ENCODE measurements around the gene EIF2AK2.

The EIF2AK2 gene

GRCh38 chr2:37110306-37111212 is 46.2 kb downstream of the EIF2AK2 start:
- DNase-seq (ENCODE audit: low read depth, low spot score): no peak
- H3K4me3 ChIP-seq (ENCODE audit: low read length): no peak overlapping the region

DNA sequence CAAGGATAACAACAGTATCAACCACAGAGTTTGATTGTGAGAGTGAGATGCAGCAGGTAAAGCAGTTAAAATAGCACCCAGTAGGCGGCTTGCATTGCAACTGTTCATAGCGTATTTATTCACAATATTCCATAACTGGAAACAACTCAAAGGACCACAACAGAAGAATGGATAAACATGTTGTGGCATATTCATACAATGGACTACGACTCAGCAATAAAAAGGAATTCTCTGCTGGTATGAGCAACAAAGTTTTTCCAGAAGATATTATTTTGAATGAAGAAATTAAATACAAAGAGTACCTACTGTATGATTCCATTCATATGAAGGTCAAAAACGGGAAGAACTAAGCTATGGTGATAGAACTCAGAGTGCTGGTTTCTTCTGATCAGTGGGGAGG is 47.3 kb downstream of the EIF2AK2 start:
- no peak for DNase-seq (ENCODE audit: low read depth, low spot score)

GRCh38 chr2:37105150-37105549 is 51.6 kb downstream of the EIF2AK2 start:
- no peak for DNase-seq (ENCODE audit: low read depth, low spot score)
- H3K4me3 ChIP-seq (ENCODE audit: low read length): no peak overlapping the region

More for the DNA sequence above, 47.3 kb downstream of the EIF2AK2 start:
- no peak overlapping the region for H3K4me3 ChIP-seq (ENCODE audit: low read length)

DNA sequence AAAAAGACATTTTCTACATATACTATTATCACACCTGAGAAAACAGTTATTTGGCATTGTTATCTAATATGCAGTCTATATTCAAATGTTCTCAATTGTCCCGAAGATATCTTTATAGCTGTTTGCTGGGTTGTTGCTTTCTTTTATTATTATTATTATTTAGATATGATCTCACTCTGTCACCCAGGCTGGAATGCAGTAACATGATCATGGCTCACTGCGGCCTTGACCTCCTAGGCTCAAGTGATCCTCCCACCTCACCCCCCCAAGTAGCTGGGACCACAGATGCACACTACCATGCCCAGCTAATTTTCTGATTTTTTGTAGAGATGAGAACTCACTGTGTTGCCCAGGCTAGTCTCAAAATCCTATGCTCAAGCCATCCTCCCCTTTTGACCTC is 52.6 kb downstream of the EIF2AK2 start:
- no peak overlapping the region for H3K4me3 ChIP-seq (ENCODE audit: low read length)
- no peak for DNase-seq (ENCODE audit: low read depth, low spot score)

DNA sequence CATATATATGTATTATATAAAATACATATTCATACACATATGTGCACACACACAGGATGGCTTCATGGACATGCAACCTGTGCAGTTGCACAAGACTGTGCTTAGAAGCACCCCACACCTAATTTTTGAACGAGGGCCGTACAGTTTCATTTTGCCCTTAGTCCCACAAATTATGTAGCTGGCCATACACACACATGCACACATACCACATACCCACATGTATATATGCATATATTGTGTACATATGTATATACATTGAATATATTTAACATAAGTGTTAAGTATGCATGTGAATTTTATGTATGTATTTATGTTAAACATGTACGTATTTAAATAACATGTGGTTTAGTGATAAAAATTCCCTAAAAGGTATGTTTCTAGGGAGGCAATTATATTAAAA is 54.2 kb downstream of the EIF2AK2 start:
- DNase-seq (ENCODE audit: low read depth, low spot score): no peak
- H3K4me3 ChIP-seq (ENCODE audit: low read length): no peak overlapping the region

- no peak for DNase-seq (ENCODE audit: low read depth, low spot score)
- H3K4me3 ChIP-seq (ENCODE audit: low read length): no peak overlapping the region
These were observed 56.7 kb downstream of the EIF2AK2 start for GRCh38 chr2:37100054-37100453.

- H3K4me3 ChIP-seq (ENCODE audit: low read length): no peak overlapping the region
- no peak for DNase-seq (ENCODE audit: low read depth, low spot score)
These were observed 58.2 kb downstream of the EIF2AK2 start for GRCh38 chr2:37098416-37099118.

DNA sequence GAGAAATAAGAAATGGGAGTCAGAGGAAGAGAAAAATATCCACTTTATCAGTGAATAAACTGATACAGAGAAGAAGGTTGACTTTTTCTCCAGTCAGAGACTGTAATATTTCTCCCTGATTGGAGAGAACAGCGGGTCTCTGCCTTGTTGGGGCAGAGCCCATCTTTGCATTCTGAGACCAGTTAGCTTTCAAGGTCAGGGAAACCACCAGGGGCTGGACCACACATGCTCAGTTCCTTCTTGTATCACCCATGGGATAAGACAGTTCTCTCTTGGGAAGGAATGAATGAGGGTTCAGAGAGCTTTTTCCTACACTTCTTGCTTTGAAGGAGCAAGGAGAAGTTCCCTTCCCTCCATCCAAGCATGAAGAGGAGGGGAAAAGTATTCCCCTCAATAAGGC is 60.2 kb downstream of the EIF2AK2 start:
- no peak for DNase-seq (ENCODE audit: low read depth, low spot score)
- H3K4me3 ChIP-seq (ENCODE audit: low read length): no peak overlapping the region

DNA sequence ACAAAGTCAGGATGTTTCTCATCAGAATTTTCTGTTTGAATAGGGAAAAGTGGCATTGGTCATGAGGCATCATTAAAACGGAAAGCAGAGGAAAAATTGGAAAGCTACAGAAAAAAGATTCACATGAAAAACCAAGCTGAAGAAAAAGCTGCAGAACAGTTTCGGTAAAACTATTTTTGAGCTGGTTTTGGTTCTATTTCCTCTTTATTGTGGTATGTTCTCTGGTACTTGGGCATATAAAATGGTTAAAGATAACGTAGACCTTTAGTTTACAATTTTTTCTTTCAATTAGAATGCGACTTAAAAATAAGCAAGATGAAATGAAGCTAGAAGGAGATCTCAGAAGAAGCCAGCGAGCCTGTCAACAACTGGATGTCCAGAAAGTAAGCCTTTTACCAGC is 64.9 kb downstream of the EIF2AK2 start:
- no peak overlapping the region for H3K4me3 ChIP-seq (ENCODE audit: low read length)
- DNase-seq (ENCODE audit: low read depth, low spot score): no peak

GRCh38 chr2:37090019-37090477 is 66.7 kb downstream of the EIF2AK2 start:
- H3K4me3 ChIP-seq (ENCODE audit: low read length): no peak overlapping the region
- DNase-seq (ENCODE audit: low read depth, low spot score): no peak

GRCh38 chr2:37085731-37086147 is 71.0 kb downstream of the EIF2AK2 start:
- DNase-seq (ENCODE audit: low read depth, low spot score): no peak
- H3K4me3 ChIP-seq (ENCODE audit: low read length): no peak overlapping the region

GRCh38 chr2:37084797-37085196 is 72.0 kb downstream of the EIF2AK2 start:
- H3K4me3 ChIP-seq (ENCODE audit: low read length): peak overlapping the region; percentile 89
- DNase-seq (ENCODE audit: low read depth, low spot score): no peak

DNA sequence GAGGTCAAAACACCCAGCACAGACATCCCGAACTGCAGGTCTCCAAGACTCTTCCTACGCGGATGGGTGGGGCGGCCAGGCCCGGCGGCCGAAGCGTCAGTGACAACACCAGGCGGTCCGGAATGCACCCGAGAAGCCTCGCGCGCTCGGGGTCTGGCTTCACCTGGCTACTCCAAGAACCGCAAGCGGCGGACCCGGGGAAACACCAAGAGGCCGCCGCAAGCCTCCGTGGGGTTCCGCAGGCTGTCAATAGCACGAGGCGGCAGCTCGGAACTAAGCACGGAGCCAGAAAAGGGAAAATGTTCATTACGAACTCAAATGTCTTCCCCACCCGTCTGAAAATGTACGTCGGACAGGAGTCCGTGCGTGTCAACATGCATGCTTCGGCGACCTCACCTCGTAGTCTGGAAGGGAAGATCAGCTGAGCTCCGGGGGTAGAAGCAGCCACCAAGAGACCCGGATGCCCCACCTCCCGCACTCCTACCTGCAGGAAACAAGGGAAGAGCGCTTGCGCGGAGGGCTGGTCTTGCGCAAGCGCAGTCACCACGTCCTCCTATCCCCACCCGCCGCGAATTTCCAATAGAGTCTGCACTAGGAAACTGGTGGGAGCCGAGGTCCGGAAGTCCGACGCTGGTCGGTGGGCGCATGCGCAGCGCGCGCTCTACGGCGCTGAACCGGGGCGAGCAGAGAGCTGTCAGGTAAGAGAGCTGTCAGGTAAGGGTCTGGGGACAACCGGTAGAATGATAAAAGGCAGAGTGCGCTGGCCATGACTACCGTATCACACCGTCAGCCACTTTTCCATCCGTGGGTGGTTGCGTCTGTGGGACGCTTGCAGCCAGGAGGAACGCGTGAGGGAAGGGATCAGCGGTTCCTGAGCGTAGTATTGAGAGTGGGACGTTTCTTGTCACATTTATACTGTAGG is 72.6 kb downstream of the EIF2AK2 start, which contains the start of the genes GPATCH11 and HEATR5B:
TSS of gene GPATCH11 (plus strand) at position 646 of the 922 bp plus-strand sequence. CDS start 3,864 bp downstream, outside the sequence.
TSS of gene HEATR5B (minus strand) at position 500 of the 922 bp plus-strand sequence. CDS start 958 bp downstream, outside the sequence.
- peak; percentile 90 for DNase-seq (ENCODE audit: low read depth, low spot score)
- peak within 1 kb of the TSS; percentile 89 for H3K4me3 ChIP-seq (ENCODE audit: low read length)

GRCh38 chr2:37080689-37081088 is 76.1 kb downstream of the EIF2AK2 start:
- DNase-seq (ENCODE audit: low read depth, low spot score): no peak
- H3K4me3 ChIP-seq (ENCODE audit: low read length): no peak overlapping the region

GRCh38 chr2:37080266-37080665 is 76.5 kb downstream of the EIF2AK2 start:
- no peak for DNase-seq (ENCODE audit: low read depth, low spot score)
- H3K4me3 ChIP-seq (ENCODE audit: low read length): no peak overlapping the region

DNA sequence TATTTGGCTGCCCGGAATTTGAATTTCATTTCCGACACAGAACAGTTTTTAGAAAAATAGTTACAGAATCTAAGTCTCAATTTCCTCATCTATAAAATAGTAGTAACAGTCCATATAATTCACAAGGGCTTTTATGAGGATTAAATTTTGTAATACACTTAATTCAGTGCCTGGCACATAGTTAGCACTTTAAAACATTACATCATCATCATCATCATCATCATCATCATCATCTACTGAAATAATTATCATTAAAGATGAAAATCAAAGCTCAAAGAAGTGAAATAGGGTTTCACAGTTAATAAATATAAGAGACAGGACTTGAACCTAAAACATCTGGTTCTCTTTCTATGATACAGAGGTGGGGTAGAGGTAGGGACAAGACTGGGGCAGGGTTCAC is 85.8 kb downstream of the EIF2AK2 start:
- H3K4me3 ChIP-seq (ENCODE audit: low read length): no peak overlapping the region
- DNase-seq (ENCODE audit: low read depth, low spot score): no peak

DNA sequence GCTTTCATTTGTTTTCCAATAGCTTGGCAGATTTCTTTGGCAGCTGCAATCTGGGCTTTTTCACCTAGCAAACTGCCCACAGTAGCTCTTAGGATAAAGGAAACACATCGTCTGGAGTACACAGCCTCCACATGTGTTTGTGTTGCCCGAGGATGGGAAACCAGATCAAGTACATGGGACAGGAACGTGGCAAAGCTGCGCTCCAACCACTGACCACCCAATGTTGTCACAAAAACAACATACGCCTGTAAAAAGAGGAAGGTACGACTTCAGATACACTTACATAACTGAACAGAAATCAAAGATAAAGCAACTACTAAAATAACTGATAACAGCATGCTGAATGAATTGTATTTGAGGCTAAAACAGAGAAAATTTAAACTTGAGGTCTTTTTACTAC is 88.1 kb downstream of the EIF2AK2 start:
- H3K4me3 ChIP-seq (ENCODE audit: low read length): no peak overlapping the region
- no peak for DNase-seq (ENCODE audit: low read depth, low spot score)

DNA sequence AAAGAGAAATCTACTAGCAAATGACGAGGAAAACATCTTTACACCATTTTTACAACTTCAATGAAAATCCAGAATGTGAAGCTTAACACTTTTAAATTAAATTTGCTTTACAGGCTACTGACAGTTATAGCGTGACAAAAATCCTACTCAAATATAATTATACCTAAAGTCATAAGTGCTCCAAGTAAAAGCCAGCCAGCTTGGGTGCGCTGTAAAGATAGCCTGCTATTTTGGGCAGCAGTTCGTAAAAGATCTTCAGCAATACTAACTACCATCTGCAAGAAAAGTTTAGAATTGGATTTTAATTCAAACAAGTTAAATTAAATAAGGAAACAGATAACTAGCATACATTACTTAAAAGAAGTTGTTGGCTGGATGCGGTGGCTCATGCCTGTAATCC is 95.0 kb downstream of the EIF2AK2 start:
- H3K4me3 ChIP-seq (ENCODE audit: low read length): no peak overlapping the region
- no peak for DNase-seq (ENCODE audit: low read depth, low spot score)

Data from Jurkat, Clone E6-1 (cell line).